GM23338 (cell line): Measurements from ENCODE around the gene S100A3.

Experiments
- EZH2 ChIP-seq: fragments of 200-600 bp; sonication (generic); IDR thresholded peaks from one replicate; pipeline ENCODE4 v1.8.0; 2017; ENCODE audit warnings: antibody characterized with exemption, mild to moderate bottlenecking, low read depth; ENCODE audit not compliant: unreplicated experiment
- EZH2phosphoT487 ChIP-seq: fragments of 200-600 bp; sonication (generic); IDR thresholded peaks from one replicate; pipeline ENCODE4 v1.8.1; 2018; ENCODE audit warnings: antibody characterized with exemption; ENCODE audit not compliant: unreplicated experiment
- JUNB ChIP-seq: IDR thresholded peaks from one replicate; pipeline ENCODE4 v1.6.1; 2016; ENCODE audit warnings: antibody characterized with exemption; ENCODE audit not compliant: unreplicated experiment
- NANOG ChIP-seq: IDR thresholded peaks from 2 replicates; pipeline ENCODE4 v1.6.1; 2016; ENCODE audit warnings: antibody characterized with exemption, borderline replicate concordance
- POLR2AphosphoS5 ChIP-seq: IDR thresholded peaks from 2 replicates; pipeline ENCODE4 v1.6.1; 2016; ENCODE audit warnings: antibody characterized with exemption, low read depth
- STAT1 ChIP-seq: IDR thresholded peaks from one replicate; pipeline ENCODE4 v1.6.1; 2016; ENCODE audit warnings: antibody characterized with exemption; ENCODE audit not compliant: unreplicated experiment
- ZNF331 ChIP-seq: fragments of 250-450 bp; sonication (Bioruptor Pico); IDR thresholded peaks from 2 replicates; pipeline ENCODE4 v1.5.0; 2020; ENCODE audit warnings: low read depth, mild to moderate bottlenecking, moderate library complexity
- ZNF462 ChIP-seq: fragments of 250-450 bp; sonication (Bioruptor Pico); IDR thresholded peaks from 2 replicates; pipeline ENCODE4 v1.5.0; 2020; ENCODE audit warnings: mild to moderate bottlenecking, moderate library complexity
- TF ChIP-seq, protein P1 (sequence below), 2 experiments: fragments of 200-600 bp in 1 of 2; sonication (generic) in 1 of 2; conservative IDR thresholded peaks; 2 replicates each; pipeline versions ENCODE4 v1.5.1 to v1.6.1; 2016 to 2017; ENCODE audit warnings: antibody characterized with exemption in 2 of 2, low read depth in 2 of 2, mild to moderate bottlenecking in 2 of 2, moderate library complexity in 1 of 2
- TF ChIP-seq, protein P2 (sequence below): IDR thresholded peaks from one replicate; pipeline ENCODE4 v1.6.1; 2018; ENCODE audit warnings: antibody characterized with exemption; ENCODE audit not compliant: unreplicated experiment

DNA sequence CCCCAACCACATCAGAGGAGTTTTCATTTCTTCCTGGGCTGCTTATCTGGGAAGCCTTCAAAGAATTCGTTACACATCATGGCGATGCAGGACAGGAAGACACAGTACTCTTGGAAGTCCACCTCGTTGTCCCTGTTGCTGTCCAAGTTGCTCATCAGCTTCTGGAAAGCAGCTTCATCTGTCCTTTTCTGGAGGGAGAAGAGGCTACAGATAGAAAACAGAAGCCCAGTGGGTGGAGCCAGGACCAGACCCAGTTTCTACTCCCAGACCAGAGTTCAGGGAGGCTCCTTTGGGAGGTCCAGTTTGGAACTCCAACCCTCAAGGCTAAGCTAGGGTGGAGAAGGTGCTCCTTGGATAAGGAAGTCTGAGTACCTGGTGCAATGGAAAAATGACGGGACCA, 5.3 kb downstream of the S100A3 start:
- TF ChIP-seq, protein P1, sequence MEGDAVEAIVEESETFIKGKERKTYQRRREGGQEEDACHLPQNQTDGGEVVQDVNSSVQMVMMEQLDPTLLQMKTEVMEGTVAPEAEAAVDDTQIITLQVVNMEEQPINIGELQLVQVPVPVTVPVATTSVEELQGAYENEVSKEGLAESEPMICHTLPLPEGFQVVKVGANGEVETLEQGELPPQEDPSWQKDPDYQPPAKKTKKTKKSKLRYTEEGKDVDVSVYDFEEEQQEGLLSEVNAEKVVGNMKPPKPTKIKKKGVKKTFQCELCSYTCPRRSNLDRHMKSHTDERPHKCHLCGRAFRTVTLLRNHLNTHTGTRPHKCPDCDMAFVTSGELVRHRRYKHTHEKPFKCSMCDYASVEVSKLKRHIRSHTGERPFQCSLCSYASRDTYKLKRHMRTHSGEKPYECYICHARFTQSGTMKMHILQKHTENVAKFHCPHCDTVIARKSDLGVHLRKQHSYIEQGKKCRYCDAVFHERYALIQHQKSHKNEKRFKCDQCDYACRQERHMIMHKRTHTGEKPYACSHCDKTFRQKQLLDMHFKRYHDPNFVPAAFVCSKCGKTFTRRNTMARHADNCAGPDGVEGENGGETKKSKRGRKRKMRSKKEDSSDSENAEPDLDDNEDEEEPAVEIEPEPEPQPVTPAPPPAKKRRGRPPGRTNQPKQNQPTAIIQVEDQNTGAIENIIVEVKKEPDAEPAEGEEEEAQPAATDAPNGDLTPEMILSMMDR (conservative IDR thresholded peaks at IDR 0.05; ENCODE audit: low read depth in 2 of 2) = no peak
- TF ChIP-seq NANOG = no peak
- no peak for TF ChIP-seq POLR2AphosphoS5
- TF ChIP-seq, protein P2, sequence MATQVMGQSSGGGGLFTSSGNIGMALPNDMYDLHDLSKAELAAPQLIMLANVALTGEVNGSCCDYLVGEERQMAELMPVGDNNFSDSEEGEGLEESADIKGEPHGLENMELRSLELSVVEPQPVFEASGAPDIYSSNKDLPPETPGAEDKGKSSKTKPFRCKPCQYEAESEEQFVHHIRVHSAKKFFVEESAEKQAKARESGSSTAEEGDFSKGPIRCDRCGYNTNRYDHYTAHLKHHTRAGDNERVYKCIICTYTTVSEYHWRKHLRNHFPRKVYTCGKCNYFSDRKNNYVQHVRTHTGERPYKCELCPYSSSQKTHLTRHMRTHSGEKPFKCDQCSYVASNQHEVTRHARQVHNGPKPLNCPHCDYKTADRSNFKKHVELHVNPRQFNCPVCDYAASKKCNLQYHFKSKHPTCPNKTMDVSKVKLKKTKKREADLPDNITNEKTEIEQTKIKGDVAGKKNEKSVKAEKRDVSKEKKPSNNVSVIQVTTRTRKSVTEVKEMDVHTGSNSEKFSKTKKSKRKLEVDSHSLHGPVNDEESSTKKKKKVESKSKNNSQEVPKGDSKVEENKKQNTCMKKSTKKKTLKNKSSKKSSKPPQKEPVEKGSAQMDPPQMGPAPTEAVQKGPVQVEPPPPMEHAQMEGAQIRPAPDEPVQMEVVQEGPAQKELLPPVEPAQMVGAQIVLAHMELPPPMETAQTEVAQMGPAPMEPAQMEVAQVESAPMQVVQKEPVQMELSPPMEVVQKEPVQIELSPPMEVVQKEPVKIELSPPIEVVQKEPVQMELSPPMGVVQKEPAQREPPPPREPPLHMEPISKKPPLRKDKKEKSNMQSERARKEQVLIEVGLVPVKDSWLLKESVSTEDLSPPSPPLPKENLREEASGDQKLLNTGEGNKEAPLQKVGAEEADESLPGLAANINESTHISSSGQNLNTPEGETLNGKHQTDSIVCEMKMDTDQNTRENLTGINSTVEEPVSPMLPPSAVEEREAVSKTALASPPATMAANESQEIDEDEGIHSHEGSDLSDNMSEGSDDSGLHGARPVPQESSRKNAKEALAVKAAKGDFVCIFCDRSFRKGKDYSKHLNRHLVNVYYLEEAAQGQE = no peak
- TF ChIP-seq ZNF462 (CRISPR knock-in tag) = no peak
- TF ChIP-seq STAT1 = no peak
- no peak for TF ChIP-seq JUNB
- no peak for TF ChIP-seq EZH2
- TF ChIP-seq EZH2phosphoT487 = no peak
- no peak for TF ChIP-seq ZNF331 (CRISPR knock-in tag)
